GM18517 (cell line): ENCODE data around the gene GOSR1.
"Not testable (repeated sequence)": the region's sequence is repeated elsewhere in the genome, so short reads cannot be mapped to it uniquely, and the experiment has no call there.

ENCODE experiments used
- ATAC-seq: cut with Tn5 transposase; IDR thresholded peaks from one replicate; pipeline ENCODE4 v1.9.1; 2021; ENCODE audit warnings: mild to moderate bottlenecking, moderate library complexity; ENCODE audit not compliant: unreplicated experiment

GOSR1 gene

GRCh38 chr17:30505868-30506417 is 28.7 kb downstream of the GOSR1 start:
- ATAC-seq: no peak

- no peak for ATAC-seq
These were observed 29.3 kb downstream of the GOSR1 start for GRCh38 chr17:30506481-30506880.

- no peak for ATAC-seq
These were observed 36.1 kb downstream of the GOSR1 start for GRCh38 chr17:30513346-30513745.

- no peak for ATAC-seq
These were observed 37.8 kb downstream of the GOSR1 start for GRCh38 chr17:30514895-30515596.

GRCh38 chr17:30517786-30518185 is 40.6 kb downstream of the GOSR1 start:
- ATAC-seq: no peak

- no peak for ATAC-seq
These were observed 42.0 kb downstream of the GOSR1 start for GRCh38 chr17:30519166-30519565.

GRCh38 chr17:30519707-30520106 is 42.5 kb downstream of the GOSR1 start:
- ATAC-seq: no peak

- ATAC-seq: no peak
These were observed 43.2 kb downstream of the GOSR1 start for GRCh38 chr17:30520436-30520835.

- no peak for ATAC-seq
These were observed 43.7 kb downstream of the GOSR1 start for GRCh38 chr17:30520882-30521281.

- no peak for ATAC-seq
These were observed 44.6 kb downstream of the GOSR1 start for GRCh38 chr17:30521766-30522165.

GRCh38 chr17:30523236-30523635 is 46.0 kb downstream of the GOSR1 start:
- not testable (repeated sequence) for ATAC-seq

- no peak for ATAC-seq
These were observed 47.6 kb downstream of the GOSR1 start for GRCh38 chr17:30524847-30525246.

GRCh38 chr17:30526401-30526800 is 49.2 kb downstream of the GOSR1 start:
- ATAC-seq: no peak

GRCh38 chr17:30528701-30529100 is 51.5 kb downstream of the GOSR1 start:
- not testable (repeated sequence) for ATAC-seq

- ATAC-seq: no peak
These were observed 53.3 kb downstream of the GOSR1 start for GRCh38 chr17:30530346-30531025.

- ATAC-seq: no peak
These were observed 55.7 kb downstream of the GOSR1 start for GRCh38 chr17:30532871-30533270.

GRCh38 chr17:30534298-30534697 is 57.1 kb downstream of the GOSR1 start:
- ATAC-seq: no peak

- ATAC-seq: no peak
These were observed 58.0 kb downstream of the GOSR1 start for GRCh38 chr17:30534938-30535921.

GRCh38 chr17:30536846-30537245 is 59.6 kb downstream of the GOSR1 start:
- not testable (repeated sequence) for ATAC-seq

GRCh38 chr17:30537667-30538066 is 60.5 kb downstream of the GOSR1 start:
- ATAC-seq: not testable (repeated sequence)

GRCh38 chr17:30541802-30542201 is 64.6 kb downstream of the GOSR1 start:
- no peak for ATAC-seq
